ENCODE data around the gene ZKSCAN5. TPM values are rescaled to one million over a fixed set of nuclear protein-coding genes. Genes with fewer than 3 reads are reported as not detected.

The ZKSCAN5 gene
- total RNA-seq, 1 donor from 2014 or later: 14.4 TPM

- Mint-ChIP-seq H3K27me3 (ENCODE audit: low read depth) (peaks cover 17% of the 10 kb centered on the region), H3K4me1 (peaks cover 19% of the 10 kb centered on the region), H3K9me3 (no peaks in the 10 kb centered on the region)
Measured at GRCh38 chr7:99469381-99470065, 34.9 kb upstream of the ZKSCAN5 start.

GRCh38 chr7:99472561-99473314 lies 31.7 kb upstream of the ZKSCAN5 start, which contains the start of gene ZNF789:
ZNF789 (plus strand) TSS chr7:99472890; CDS start chr7:99476457, 3,567 bp downstream.
- TF ChIP-seq CTCF (IDR thresholded peaks at IDR 0.05; ENCODE audit: unreplicated experiment): no peak

More at GRCh38 chr7:99469381-99470065, 34.9 kb upstream of the ZKSCAN5 start:
- Mint-ChIP-seq H3K36me3 (peaks cover 2% of the 10 kb centered on the region), H3K4me3 (no peak overlapping the region), H3K27ac (no peak overlapping the region)
- no peak for TF ChIP-seq CTCF (IDR thresholded peaks at IDR 0.05; ENCODE audit: unreplicated experiment)
- DNase-seq (ENCODE audit: low spot score in 2 of 2, unreplicated experiment in 2 of 2): no peak

GRCh38 chr7:99473315-99473596 lies 31.2 kb upstream of the ZKSCAN5 start:
- Mint-ChIP-seq H3K27ac (peak overlapping the region; percentile 95), H3K36me3 (peaks cover 9% of the 10 kb centered on the region), H3K4me1 (peaks cover 9% of the 10 kb centered on the region), H3K9me3 (no peaks in the 10 kb centered on the region), H3K4me3 (peak overlapping the region; percentile 91), H3K27me3 (ENCODE audit: low read depth) (peaks cover 17% of the 10 kb centered on the region)
- no peak for TF ChIP-seq CTCF (IDR thresholded peaks at IDR 0.05; ENCODE audit: unreplicated experiment)
- DNase-seq (ENCODE audit: low spot score in 2 of 2, unreplicated experiment in 2 of 2): no peak

More at GRCh38 chr7:99472561-99473314, 31.7 kb upstream of the ZKSCAN5 start, which contains the start of gene ZNF789:
- H3K27ac Mint-ChIP-seq: peak within 1 kb of the TSS; percentile 95
- peaks cover 17% of the 10 kb centered on the region for H3K27me3 Mint-ChIP-seq (ENCODE audit: low read depth)
- H3K9me3 Mint-ChIP-seq: no peaks in the 10 kb centered on the region
- peak; percentile 97 to 98 for DNase-seq (ENCODE audit: low spot score in 2 of 2, unreplicated experiment in 2 of 2)
- peaks cover 9% of the 10 kb centered on the region for H3K4me1 Mint-ChIP-seq
- H3K36me3 Mint-ChIP-seq: peaks cover 9% of the 10 kb centered on the region
- peak within 1 kb of the TSS; percentile 91 for H3K4me3 Mint-ChIP-seq

GRCh38 chr7:99476107-99476506 lies 28.4 kb upstream of the ZKSCAN5 start:
- H3K27me3 Mint-ChIP-seq (ENCODE audit: low read depth): peaks cover 1% of the 10 kb centered on the region
- no peak for DNase-seq (ENCODE audit: low spot score in 2 of 2, unreplicated experiment in 2 of 2)
- TF ChIP-seq CTCF (IDR thresholded peaks at IDR 0.05; ENCODE audit: unreplicated experiment): no peak
- H3K27ac Mint-ChIP-seq: no peak overlapping the region
- no peaks in the 10 kb centered on the region for H3K9me3 Mint-ChIP-seq
- peaks cover 9% of the 10 kb centered on the region for H3K4me1 Mint-ChIP-seq
- no peak overlapping the region for H3K4me3 Mint-ChIP-seq
- H3K36me3 Mint-ChIP-seq: peaks cover 9% of the 10 kb centered on the region

GRCh38 chr7:99478464-99479440 lies 25.7 kb upstream of the ZKSCAN5 start:
- no peak overlapping the region for H3K27ac Mint-ChIP-seq
- H3K4me1 Mint-ChIP-seq: no peaks in the 10 kb centered on the region
- H3K36me3 Mint-ChIP-seq: peaks cover 15% of the 10 kb centered on the region
- H3K9me3 Mint-ChIP-seq: no peaks in the 10 kb centered on the region
- H3K4me3 Mint-ChIP-seq: no peak overlapping the region
- no peaks in the 10 kb centered on the region for H3K27me3 Mint-ChIP-seq (ENCODE audit: low read depth)
- TF ChIP-seq CTCF (IDR thresholded peaks at IDR 0.05; ENCODE audit: unreplicated experiment): no peak
- no peak for DNase-seq (ENCODE audit: low spot score in 2 of 2, unreplicated experiment in 2 of 2)
